Activated CD4-positive, alpha-beta T cell treated with anti-CD3 and anti-CD28 coated beads for 36 hours (primary cell): ENCODE measurements around the gene ADGRF5. TPM values are rescaled to one million over a fixed set of nuclear protein-coding genes. Genes with fewer than 3 reads are reported as not detected.

ENCODE experiments used
- ATAC-seq: fragments of 200-7000 bp; cut with Tn5 transposase; one replicate; pipeline ENCODE4 v1.10.0; 2021; ENCODE audit warnings: mild to moderate bottlenecking, moderate library complexity
- CTCF ChIA-PET: fragments of 350-600 bp; sonication (Branson Sonifier 250); formaldehyde crosslinking; loops from one replicate; lab custom pipeline; 2021; ENCODE audit warnings: antibody characterized with exemption; lab: Charles Lee
- POLR2A ChIA-PET: fragments of 350-600 bp; sonication (Branson Sonifier 250); formaldehyde crosslinking; loops from one replicate; lab custom pipeline; 2021; ENCODE audit warnings: antibody characterized with exemption, inconsistent platforms; lab: Charles Lee
- DNase-seq: peaks from one replicate; pipeline ENCODE4 v3.0.0-alpha.2; 2020
- H3K27ac Mint-ChIP-seq: one replicate; pipeline ENCODE4 v1.8.0; 2021; ENCODE audit warnings: mixed read lengths
- H3K27me3 Mint-ChIP-seq: one replicate; pipeline ENCODE4 v1.8.0; 2021; ENCODE audit warnings: mixed read lengths
- H3K36me3 Mint-ChIP-seq: one replicate; pipeline ENCODE4 v1.8.0; 2021; ENCODE audit warnings: low read depth, mixed read lengths
- H3K4me1 Mint-ChIP-seq: one replicate; pipeline ENCODE4 v1.8.0; 2021; ENCODE audit warnings: mixed read lengths
- H3K4me3 Mint-ChIP-seq: one replicate; pipeline ENCODE4 v1.8.0; 2021; ENCODE audit warnings: mild to moderate bottlenecking, moderate library complexity, mixed read lengths
- H3K9me3 Mint-ChIP-seq: one replicate; pipeline ENCODE4 v1.8.0; 2021; ENCODE audit warnings: low read depth, mixed read lengths
- intact Hi-C, 2 experiments: fragments of 100-400 bp; cut with DNase I in 1 of 2; cut with micrococcal nuclease in 1 of 2; formaldehyde crosslinking; loops; one replicate each; pipeline versions ENCODE4 v1.14.2 to v1.15.1; 2022 to 2024; cut with DNase I, micrococcal nuclease
- total RNA-seq, 2 experiments: library from RNA; stranded (reverse); gene quantifications; one replicate each; pipeline ENCODE4 v1.2.3, GENCODE V29; 2021

ADGRF5 gene
- total RNA-seq, 2 experiments from 2014 or later: not detected

DNA sequence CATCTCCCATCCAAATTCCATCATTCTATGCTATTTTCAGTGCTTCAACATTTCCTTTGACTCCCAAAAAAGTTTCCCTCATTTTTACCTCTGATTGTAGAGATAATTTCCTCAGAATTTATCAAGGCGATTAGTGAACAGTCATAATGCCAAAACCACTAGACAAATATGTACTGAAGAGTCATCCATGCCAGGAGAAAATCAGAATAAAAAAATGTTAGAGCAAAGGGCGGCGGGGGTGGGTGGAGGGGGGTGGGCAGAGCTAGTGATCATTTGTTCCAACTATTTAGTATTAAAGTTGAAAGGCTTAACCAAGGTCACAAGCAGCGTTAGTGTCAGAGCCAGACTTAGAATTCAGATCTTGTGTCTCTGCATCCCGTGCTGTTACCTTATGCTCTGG, 5.3 kb upstream of the ADGRF5 start:
- H3K36me3 Mint-ChIP-seq: no peaks in the 10 kb centered on the region
- H3K4me1 Mint-ChIP-seq: no peaks in the 10 kb centered on the region
- no peak for ATAC-seq
- H3K4me3 Mint-ChIP-seq: no peak overlapping the region
- ChIA-PET POLR2A (no interaction called here), CTCF (no interaction called here)
- no peak overlapping the region for H3K27ac Mint-ChIP-seq
- no peaks in the 10 kb centered on the region for H3K9me3 Mint-ChIP-seq
- H3K27me3 Mint-ChIP-seq: peaks cover 5% of the 10 kb centered on the region
- no peak for DNase-seq
- intact Hi-C loops: no loop called here

GRCh38 chr6:46926481-46926880, 4.7 kb upstream of the ADGRF5 start:
- Mint-ChIP-seq H3K27me3 (peaks cover 5% of the 10 kb centered on the region), H3K9me3 (no peaks in the 10 kb centered on the region), H3K4me1 (no peaks in the 10 kb centered on the region), H3K4me3 (no peak overlapping the region), H3K36me3 (no peaks in the 10 kb centered on the region), H3K27ac (no peak overlapping the region)
- intact Hi-C loops: no loop called here
- CTCF ChIA-PET: no interaction called here
- POLR2A ChIA-PET: no interaction called here
- DNase-seq (no peak), ATAC-seq (no peak)

- CTCF ChIA-PET: no interaction called here
- POLR2A ChIA-PET: no interaction called here
These were observed 4.0 kb upstream of the ADGRF5 start for GRCh38 chr6:46925563-46926253.

DNA sequence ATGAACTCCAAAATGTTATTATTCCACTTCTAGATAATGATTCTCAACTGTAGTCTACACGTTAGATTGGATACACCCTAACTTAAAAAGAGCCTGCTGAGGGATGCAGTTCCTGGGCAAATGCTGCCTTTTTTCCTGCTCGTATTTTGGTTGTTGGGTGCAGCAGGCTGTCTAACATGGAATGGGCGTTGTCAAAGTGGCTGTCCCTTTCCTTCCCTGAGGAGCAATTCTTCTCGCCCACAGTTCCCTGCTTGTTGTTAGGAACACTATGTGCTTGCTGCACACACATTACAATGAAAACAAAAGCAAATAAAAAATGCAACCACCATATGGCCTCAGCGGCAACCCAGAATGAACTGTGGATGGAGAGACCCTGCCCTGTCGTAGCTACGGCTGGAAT, 1.7 kb upstream of the ADGRF5 start:
- Mint-ChIP-seq H3K36me3 (no peaks in the 10 kb centered on the region), H3K9me3 (no peaks in the 10 kb centered on the region), H3K27me3 (peaks cover 5% of the 10 kb centered on the region), H3K4me1 (no peaks in the 10 kb centered on the region), H3K27ac (no peak overlapping the region), H3K4me3 (no peak overlapping the region)
- no peak for DNase-seq
- ATAC-seq: no peak
- ChIA-PET CTCF (no interaction called here), POLR2A (no interaction called here)
- intact Hi-C loops: no loop called here

More at GRCh38 chr6:46925563-46926253, 4.0 kb upstream of the ADGRF5 start:
- no peaks in the 10 kb centered on the region for H3K9me3 Mint-ChIP-seq
- H3K27me3 Mint-ChIP-seq: peaks cover 5% of the 10 kb centered on the region
- intact Hi-C loops: no loop called here
- no peaks in the 10 kb centered on the region for H3K4me1 Mint-ChIP-seq
- H3K36me3 Mint-ChIP-seq: no peaks in the 10 kb centered on the region
- ATAC-seq (no peak), DNase-seq (no peak)
- H3K27ac Mint-ChIP-seq: no peak overlapping the region
- H3K4me3 Mint-ChIP-seq: no peak overlapping the region

- POLR2A ChIA-PET: interaction anchor here (0.6 kb wide), 1 partner anchor 537 kb away, joined by 3 read pairs; no protein-coding TSS in a partner anchor
- Mint-ChIP-seq H3K27me3 (peaks cover 2% of the 10 kb centered on the region), H3K36me3 (no peaks in the 10 kb centered on the region), H3K4me1 (no peaks in the 10 kb centered on the region), H3K9me3 (no peaks in the 10 kb centered on the region), H3K27ac (no peak overlapping the region), H3K4me3 (no peak overlapping the region)
- ATAC-seq (no peak), DNase-seq (no peak)
- CTCF ChIA-PET: no interaction called here
- intact Hi-C loops: no loop called here
These were observed 679 bp downstream of the ADGRF5 start for GRCh38 chr6:46921059-46921458.

- ATAC-seq (no peak), DNase-seq (no peak)
- H3K9me3 Mint-ChIP-seq: no peaks in the 10 kb centered on the region
- no peaks in the 10 kb centered on the region for H3K4me1 Mint-ChIP-seq
- CTCF ChIA-PET: no interaction called here
- peaks cover 5% of the 10 kb centered on the region for H3K27me3 Mint-ChIP-seq
- POLR2A ChIA-PET: no interaction called here
- intact Hi-C loops: no loop called here
- H3K4me3 Mint-ChIP-seq: no peak overlapping the region
- no peaks in the 10 kb centered on the region for H3K36me3 Mint-ChIP-seq
- no peak overlapping the region for H3K27ac Mint-ChIP-seq
These were observed 2.9 kb downstream of the ADGRF5 start for GRCh38 chr6:46918806-46919205.

GRCh38 chr6:46917002-46917545, 4.7 kb downstream of the ADGRF5 start:
- Mint-ChIP-seq H3K4me3 (no peak overlapping the region), H3K4me1 (no peaks in the 10 kb centered on the region), H3K27ac (no peak overlapping the region), H3K27me3 (peaks cover 5% of the 10 kb centered on the region), H3K9me3 (no peaks in the 10 kb centered on the region), H3K36me3 (no peaks in the 10 kb centered on the region)
- intact Hi-C loops: no loop called here
- DNase-seq: no peak
- CTCF ChIA-PET: no interaction called here
- ATAC-seq: no peak
- POLR2A ChIA-PET: no interaction called here

GRCh38 chr6:46915866-46916265, 5.9 kb downstream of the ADGRF5 start:
- intact Hi-C loops: no loop called here
- Mint-ChIP-seq H3K27me3 (peaks cover 5% of the 10 kb centered on the region), H3K4me3 (no peak overlapping the region), H3K4me1 (no peaks in the 10 kb centered on the region), H3K9me3 (no peaks in the 10 kb centered on the region), H3K27ac (no peak overlapping the region), H3K36me3 (no peaks in the 10 kb centered on the region)
- POLR2A ChIA-PET: no interaction called here
- CTCF ChIA-PET: no interaction called here
- no peak for DNase-seq
- no peak for ATAC-seq

GRCh38 chr6:46915380-46915779, 6.4 kb downstream of the ADGRF5 start:
- intact Hi-C loops: no loop called here
- POLR2A ChIA-PET: interaction anchor here (0.7 kb wide), 1 partner anchor 61 kb away, joined by 4 read pairs; no protein-coding TSS in a partner anchor
- Mint-ChIP-seq H3K27me3 (peaks cover 5% of the 10 kb centered on the region), H3K9me3 (no peaks in the 10 kb centered on the region), H3K27ac (no peak overlapping the region), H3K36me3 (no peaks in the 10 kb centered on the region), H3K4me1 (no peaks in the 10 kb centered on the region), H3K4me3 (no peak overlapping the region)
- DNase-seq (no peak), ATAC-seq (no peak)
- CTCF ChIA-PET: interaction anchor here (0.7 kb wide), 1 partner anchor 31 kb away, joined by 3 read pairs; no protein-coding TSS in a partner anchor

DNA sequence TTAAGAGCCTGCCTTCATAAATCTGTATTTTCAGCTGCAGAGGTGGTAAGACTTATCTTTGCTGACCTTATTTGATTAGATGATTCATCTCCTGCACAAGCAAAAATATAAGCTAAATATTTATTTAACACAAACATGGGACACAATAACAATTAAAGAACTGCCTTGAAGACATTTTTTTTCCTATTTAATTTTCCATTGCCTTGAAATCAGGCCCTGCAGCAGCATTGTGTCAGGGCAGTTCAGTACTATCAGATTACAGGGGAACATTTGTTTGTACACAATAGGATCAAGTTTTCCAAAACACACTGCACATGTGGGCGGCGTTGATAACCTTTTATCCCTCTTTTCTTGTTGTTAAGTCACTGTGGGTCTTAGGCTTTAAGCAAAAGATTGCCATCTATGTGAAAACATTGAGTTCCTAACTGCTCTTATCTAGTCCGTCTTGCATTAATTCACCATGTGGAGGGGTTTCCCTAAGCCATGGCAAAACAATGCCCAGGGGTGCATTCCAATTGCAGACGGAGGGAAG, 7.4 kb downstream of the ADGRF5 start:
- H3K9me3 Mint-ChIP-seq: no peaks in the 10 kb centered on the region
- H3K4me3 Mint-ChIP-seq: no peak overlapping the region
- ChIA-PET POLR2A (interaction anchor here (0.7 kb wide), 1 partner anchor 62 kb away, joined by 4 read pairs; no protein-coding TSS in a partner anchor), CTCF (no interaction called here)
- DNase-seq (no peak), ATAC-seq (no peak)
- peaks cover 5% of the 10 kb centered on the region for H3K27me3 Mint-ChIP-seq
- intact Hi-C loops: no loop called here
- no peaks in the 10 kb centered on the region for H3K36me3 Mint-ChIP-seq
- no peak overlapping the region for H3K27ac Mint-ChIP-seq
- H3K4me1 Mint-ChIP-seq: no peaks in the 10 kb centered on the region

- POLR2A ChIA-PET: no interaction called here
- intact Hi-C loops: no loop called here
- H3K4me3 Mint-ChIP-seq: no peak overlapping the region
These were observed 12.4 kb downstream of the ADGRF5 start for GRCh38 chr6:46909371-46909770.

DNA sequence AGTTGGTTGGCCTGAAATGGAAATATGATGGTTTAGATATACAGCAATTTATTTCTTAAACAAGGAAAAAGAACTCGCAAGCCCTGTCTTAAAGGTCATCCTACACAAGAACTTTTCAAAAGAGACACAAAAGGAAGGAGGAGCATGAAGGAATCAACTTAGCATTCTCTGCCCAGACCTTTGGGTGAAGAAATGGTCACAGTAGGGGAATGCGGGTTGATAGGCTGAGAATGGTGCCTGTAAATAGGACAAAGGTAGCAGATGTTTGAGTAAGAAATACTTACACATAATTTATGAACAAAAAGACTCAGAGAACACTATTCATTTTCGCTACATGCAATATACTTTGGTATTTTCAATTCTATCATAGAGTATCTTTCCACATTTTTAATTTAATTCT, 15.0 kb downstream of the ADGRF5 start:
- DNase-seq: no peak

More at GRCh38 chr6:46909371-46909770, 12.4 kb downstream of the ADGRF5 start:
- H3K27me3 Mint-ChIP-seq: no peaks in the 10 kb centered on the region
- no peak overlapping the region for H3K27ac Mint-ChIP-seq
- H3K4me1 Mint-ChIP-seq: no peaks in the 10 kb centered on the region
- CTCF ChIA-PET: no interaction called here
- DNase-seq (no peak), ATAC-seq (no peak)
- no peaks in the 10 kb centered on the region for H3K9me3 Mint-ChIP-seq
- no peaks in the 10 kb centered on the region for H3K36me3 Mint-ChIP-seq

More for the DNA sequence above, 15.0 kb downstream of the ADGRF5 start:
- H3K27me3 Mint-ChIP-seq: peaks cover 3% of the 10 kb centered on the region
- no peak overlapping the region for H3K4me3 Mint-ChIP-seq
- H3K27ac Mint-ChIP-seq: no peak overlapping the region
- ATAC-seq: no peak
- no peaks in the 10 kb centered on the region for H3K9me3 Mint-ChIP-seq
- ChIA-PET CTCF (no interaction called here), POLR2A (no interaction called here)
- H3K36me3 Mint-ChIP-seq: no peaks in the 10 kb centered on the region
- no peaks in the 10 kb centered on the region for H3K4me1 Mint-ChIP-seq
- intact Hi-C loops: no loop called here
